GM23338 (cell line): ENCODE data around the gene RIOK2. TPM values are rescaled to one million over a fixed set of nuclear protein-coding genes. Genes with fewer than 3 reads are reported as not detected.

ENCODE experiments used
- ATAC-seq: fragments of 200-7000 bp; cut with Tn5 transposase; 3 replicates; pipeline ENCODE4 v1.9.1; 2020
- DNase-seq: peaks from one replicate; pipeline ENCODE4 v3.0.0-alpha.2; 2015; ENCODE audit warnings: low spot score
- H2AFZ ChIP-seq: fragments of 200-600 bp; sonication (generic); 2 replicates; pipeline ENCODE4 v1.8.0; 2016; ENCODE audit warnings: antibody characterized with exemption, mild to moderate bottlenecking, moderate library complexity
- H3F3A ChIP-seq: fragments of 200-600 bp; sonication (generic); replicated peaks from 2 replicates; pipeline ENCODE4 v1.8.0; 2017; ENCODE audit warnings: antibody characterized with exemption, mixed run types, low read depth
- H3K27ac ChIP-seq: fragments of 200-600 bp; sonication (generic); 2 replicates; pipeline ENCODE4 v1.6.1; 2016; ENCODE audit warnings: low read depth
- H3K27me3 ChIP-seq: fragments of 200-600 bp; sonication (generic); 2 replicates; pipeline ENCODE4 v1.8.0; 2016; ENCODE audit warnings: mild to moderate bottlenecking, mixed run types, moderate library complexity; ENCODE audit not compliant: insufficient read depth
- H3K36me3 ChIP-seq: fragments of 200-600 bp; sonication (generic); 2 replicates; pipeline ENCODE4 v1.8.0; 2016; ENCODE audit warnings: mild to moderate bottlenecking; ENCODE audit not compliant: insufficient read depth
- H3K4me1 ChIP-seq: fragments of 200-600 bp; sonication (generic); 2 replicates; pipeline ENCODE4 v1.8.0; 2016; ENCODE audit warnings: mild to moderate bottlenecking, moderate library complexity; ENCODE audit not compliant: insufficient read depth
- H3K4me2 ChIP-seq: fragments of 200-600 bp; sonication (generic); 2 replicates; pipeline ENCODE4 v1.7.1; 2017; ENCODE audit warnings: mixed run types
- H3K4me3 ChIP-seq: fragments of 200-600 bp; sonication (generic); 2 replicates; pipeline ENCODE4 v1.6.1; 2016; ENCODE audit warnings: mixed run types
- H3K79me2 ChIP-seq: fragments of 200-600 bp; sonication (generic); replicated peaks from 2 replicates; pipeline ENCODE4 v1.8.0; 2017; ENCODE audit warnings: mild to moderate bottlenecking; ENCODE audit not compliant: insufficient read depth
- H3K9me2 ChIP-seq: fragments of 200-600 bp; sonication (generic); 2 replicates; pipeline ENCODE4 v1.8.0; 2017; ENCODE audit not compliant: insufficient read depth
- H4K20me1 ChIP-seq: fragments of 200-600 bp; sonication (generic); replicated peaks from 2 replicates; pipeline ENCODE4 v1.8.0; 2017; ENCODE audit warnings: mild to moderate bottlenecking; ENCODE audit not compliant: insufficient read depth
- H3K27ac Mint-ChIP-seq: 2 replicates; pipeline ENCODE4 v1.8.0; 2020; ENCODE audit warnings: inconsistent platforms, mild to moderate bottlenecking, moderate library complexity, mixed read lengths
- H3K27me3 Mint-ChIP-seq: 3 replicates; pipeline ENCODE4 v1.8.0; 2022; ENCODE audit warnings: low read depth, mild to moderate bottlenecking, moderate library complexity, mixed read lengths, inconsistent platforms; ENCODE audit not compliant: insufficient read depth, poor library complexity
- H3K36me3 Mint-ChIP-seq: 3 replicates; pipeline ENCODE4 v1.8.0; 2021; ENCODE audit warnings: low read depth, mild to moderate bottlenecking, inconsistent platforms, moderate library complexity, mixed read lengths
- H3K4me1 Mint-ChIP-seq: 3 replicates; pipeline ENCODE4 v1.8.0; 2020; ENCODE audit warnings: mild to moderate bottlenecking, inconsistent platforms, mixed read lengths
- H3K4me3 Mint-ChIP-seq: 3 replicates; pipeline ENCODE4 v1.8.0; 2021; ENCODE audit warnings: moderate library complexity, mild to moderate bottlenecking, inconsistent platforms, mixed read lengths
- H3K9me3 Mint-ChIP-seq: 3 replicates; pipeline ENCODE4 v1.8.0; 2020; ENCODE audit warnings: moderate library complexity, mild to moderate bottlenecking, inconsistent platforms, mixed read lengths
- CREB1 ChIP-seq: fragments of 250-450 bp; sonication (Bioruptor Pico); IDR thresholded peaks from 2 replicates; pipeline ENCODE4 v1.5.0; 2020; ENCODE audit warnings: low read depth, mild to moderate bottlenecking, moderate library complexity
- ETS1 ChIP-seq: IDR thresholded peaks from 2 replicates; pipeline ENCODE4 v1.6.1; 2016; ENCODE audit warnings: antibody characterized with exemption
- EZH2 ChIP-seq: fragments of 200-600 bp; sonication (generic); IDR thresholded peaks from one replicate; pipeline ENCODE4 v1.8.0; 2017; ENCODE audit warnings: antibody characterized with exemption, mild to moderate bottlenecking, low read depth; ENCODE audit not compliant: unreplicated experiment
- EZH2phosphoT487 ChIP-seq: fragments of 200-600 bp; sonication (generic); IDR thresholded peaks from one replicate; pipeline ENCODE4 v1.8.1; 2018; ENCODE audit warnings: antibody characterized with exemption; ENCODE audit not compliant: unreplicated experiment
- JUNB ChIP-seq: IDR thresholded peaks from one replicate; pipeline ENCODE4 v1.6.1; 2016; ENCODE audit warnings: antibody characterized with exemption; ENCODE audit not compliant: unreplicated experiment
- POLR2AphosphoS5 ChIP-seq: IDR thresholded peaks from 2 replicates; pipeline ENCODE4 v1.6.1; 2016; ENCODE audit warnings: antibody characterized with exemption, low read depth
- STAT1 ChIP-seq: IDR thresholded peaks from one replicate; pipeline ENCODE4 v1.6.1; 2016; ENCODE audit warnings: antibody characterized with exemption; ENCODE audit not compliant: unreplicated experiment
- ZNF331 ChIP-seq: fragments of 250-450 bp; sonication (Bioruptor Pico); IDR thresholded peaks from 2 replicates; pipeline ENCODE4 v1.5.0; 2020; ENCODE audit warnings: low read depth, mild to moderate bottlenecking, moderate library complexity
- polyA plus RNA-seq: library from polyadenylated mRNA; unstranded; fragments of >200 nt; fragmentation: Nextera tagmentation; extraction: Ambion mirVana; gene quantifications from 2 replicates; pipeline ENCODE4 v1.2.1, GENCODE V29; 2016
- total RNA-seq: library from RNA; depleted of rRNA; stranded (reverse); fragments of >200 nt; shearing (Covaris generic); gene quantifications from 2 replicates; pipeline ENCODE4 v1.2.3, GENCODE V29; 2014
- TF ChIP-seq, protein P1 (sequence below): fragments of 250-450 bp; sonication (Bioruptor Pico); IDR thresholded peaks from 2 replicates; pipeline ENCODE4 v1.5.0; 2020; ENCODE audit warnings: mild to moderate bottlenecking, moderate library complexity
- TF ChIP-seq, protein P2 (sequence below), 2 experiments: fragments of 200-600 bp in 1 of 2; sonication (generic) in 1 of 2; conservative IDR thresholded peaks; 2 replicates each; pipeline versions ENCODE4 v1.5.1 to v1.6.1; 2016 to 2017; ENCODE audit warnings: antibody characterized with exemption in 2 of 2, low read depth in 2 of 2, mild to moderate bottlenecking in 2 of 2, moderate library complexity in 1 of 2

The RIOK2 gene
- total and polyA plus RNA-seq, 2 experiments from 2014 or later: 22.9 to 47.6 TPM

GRCh38 chr5:97131921-97132320 is 51.1 kb downstream of the RIOK2 start:
- Histone ChIP-seq H3K9me2 (0 out of 2 replicates have a peak, but pooled peaks cover 6% of the 10 kb centered on the region), H3K27ac (no peak overlapping the region), H3F3A (no peaks in the 10 kb centered on the region), H3K79me2 (no peaks in the 10 kb centered on the region), H2AFZ (no peak overlapping the region), H3K27me3 (no peaks in the 10 kb centered on the region), H3K36me3 (no peaks in the 10 kb centered on the region), H4K20me1 (no peaks in the 10 kb centered on the region), H3K4me1 (peaks cover 8% of the 10 kb centered on the region), H3K4me2 (no peak overlapping the region), H3K4me3 (no peak overlapping the region)
- no peak for ATAC-seq
- H3K27me3 Mint-ChIP-seq: peaks cover 2% of the 10 kb centered on the region
- H3K27ac Mint-ChIP-seq: no peak overlapping the region
- DNase-seq: no peak
- TF ChIP-seq ETS1: no peak
- no peak for TF ChIP-seq EZH2phosphoT487
- TF ChIP-seq STAT1: no peak
- no peaks in the 10 kb centered on the region for H3K9me3 Mint-ChIP-seq
- H3K36me3 Mint-ChIP-seq: no peaks in the 10 kb centered on the region
- H3K4me1 Mint-ChIP-seq: peaks cover 12% of the 10 kb centered on the region
- H3K4me3 Mint-ChIP-seq: no peak overlapping the region

GRCh38 chr5:97131139-97131710 is 51.8 kb downstream of the RIOK2 start:
- H3K4me3 Mint-ChIP-seq: no peak overlapping the region
- Histone ChIP-seq H3K79me2 (no peaks in the 10 kb centered on the region), H3K27me3 (no peaks in the 10 kb centered on the region), H3K9me2 (0 out of 2 replicates have a peak, but pooled peaks cover 6% of the 10 kb centered on the region), H3F3A (no peaks in the 10 kb centered on the region), H3K27ac (no peak overlapping the region), H2AFZ (no peak overlapping the region), H3K36me3 (no peaks in the 10 kb centered on the region), H4K20me1 (no peaks in the 10 kb centered on the region), H3K4me2 (no peak overlapping the region), H3K4me3 (no peak overlapping the region), H3K4me1 (peaks cover 8% of the 10 kb centered on the region)
- H3K27me3 Mint-ChIP-seq: peaks cover 2% of the 10 kb centered on the region
- DNase-seq: no peak
- ATAC-seq: no peak
- H3K4me1 Mint-ChIP-seq: peaks cover 12% of the 10 kb centered on the region
- no peaks in the 10 kb centered on the region for H3K36me3 Mint-ChIP-seq
- no peaks in the 10 kb centered on the region for H3K9me3 Mint-ChIP-seq
- no peak overlapping the region for H3K27ac Mint-ChIP-seq
- TF ChIP-seq JUNB (no peak), EZH2 (no peak), CREB1 (CRISPR knock-in tag) (no peak), STAT1 (no peak), EZH2phosphoT487 (no peak), POLR2AphosphoS5 (no peak), ZNF331 (CRISPR knock-in tag) (no peak)
- TF ChIP-seq, protein P1, sequence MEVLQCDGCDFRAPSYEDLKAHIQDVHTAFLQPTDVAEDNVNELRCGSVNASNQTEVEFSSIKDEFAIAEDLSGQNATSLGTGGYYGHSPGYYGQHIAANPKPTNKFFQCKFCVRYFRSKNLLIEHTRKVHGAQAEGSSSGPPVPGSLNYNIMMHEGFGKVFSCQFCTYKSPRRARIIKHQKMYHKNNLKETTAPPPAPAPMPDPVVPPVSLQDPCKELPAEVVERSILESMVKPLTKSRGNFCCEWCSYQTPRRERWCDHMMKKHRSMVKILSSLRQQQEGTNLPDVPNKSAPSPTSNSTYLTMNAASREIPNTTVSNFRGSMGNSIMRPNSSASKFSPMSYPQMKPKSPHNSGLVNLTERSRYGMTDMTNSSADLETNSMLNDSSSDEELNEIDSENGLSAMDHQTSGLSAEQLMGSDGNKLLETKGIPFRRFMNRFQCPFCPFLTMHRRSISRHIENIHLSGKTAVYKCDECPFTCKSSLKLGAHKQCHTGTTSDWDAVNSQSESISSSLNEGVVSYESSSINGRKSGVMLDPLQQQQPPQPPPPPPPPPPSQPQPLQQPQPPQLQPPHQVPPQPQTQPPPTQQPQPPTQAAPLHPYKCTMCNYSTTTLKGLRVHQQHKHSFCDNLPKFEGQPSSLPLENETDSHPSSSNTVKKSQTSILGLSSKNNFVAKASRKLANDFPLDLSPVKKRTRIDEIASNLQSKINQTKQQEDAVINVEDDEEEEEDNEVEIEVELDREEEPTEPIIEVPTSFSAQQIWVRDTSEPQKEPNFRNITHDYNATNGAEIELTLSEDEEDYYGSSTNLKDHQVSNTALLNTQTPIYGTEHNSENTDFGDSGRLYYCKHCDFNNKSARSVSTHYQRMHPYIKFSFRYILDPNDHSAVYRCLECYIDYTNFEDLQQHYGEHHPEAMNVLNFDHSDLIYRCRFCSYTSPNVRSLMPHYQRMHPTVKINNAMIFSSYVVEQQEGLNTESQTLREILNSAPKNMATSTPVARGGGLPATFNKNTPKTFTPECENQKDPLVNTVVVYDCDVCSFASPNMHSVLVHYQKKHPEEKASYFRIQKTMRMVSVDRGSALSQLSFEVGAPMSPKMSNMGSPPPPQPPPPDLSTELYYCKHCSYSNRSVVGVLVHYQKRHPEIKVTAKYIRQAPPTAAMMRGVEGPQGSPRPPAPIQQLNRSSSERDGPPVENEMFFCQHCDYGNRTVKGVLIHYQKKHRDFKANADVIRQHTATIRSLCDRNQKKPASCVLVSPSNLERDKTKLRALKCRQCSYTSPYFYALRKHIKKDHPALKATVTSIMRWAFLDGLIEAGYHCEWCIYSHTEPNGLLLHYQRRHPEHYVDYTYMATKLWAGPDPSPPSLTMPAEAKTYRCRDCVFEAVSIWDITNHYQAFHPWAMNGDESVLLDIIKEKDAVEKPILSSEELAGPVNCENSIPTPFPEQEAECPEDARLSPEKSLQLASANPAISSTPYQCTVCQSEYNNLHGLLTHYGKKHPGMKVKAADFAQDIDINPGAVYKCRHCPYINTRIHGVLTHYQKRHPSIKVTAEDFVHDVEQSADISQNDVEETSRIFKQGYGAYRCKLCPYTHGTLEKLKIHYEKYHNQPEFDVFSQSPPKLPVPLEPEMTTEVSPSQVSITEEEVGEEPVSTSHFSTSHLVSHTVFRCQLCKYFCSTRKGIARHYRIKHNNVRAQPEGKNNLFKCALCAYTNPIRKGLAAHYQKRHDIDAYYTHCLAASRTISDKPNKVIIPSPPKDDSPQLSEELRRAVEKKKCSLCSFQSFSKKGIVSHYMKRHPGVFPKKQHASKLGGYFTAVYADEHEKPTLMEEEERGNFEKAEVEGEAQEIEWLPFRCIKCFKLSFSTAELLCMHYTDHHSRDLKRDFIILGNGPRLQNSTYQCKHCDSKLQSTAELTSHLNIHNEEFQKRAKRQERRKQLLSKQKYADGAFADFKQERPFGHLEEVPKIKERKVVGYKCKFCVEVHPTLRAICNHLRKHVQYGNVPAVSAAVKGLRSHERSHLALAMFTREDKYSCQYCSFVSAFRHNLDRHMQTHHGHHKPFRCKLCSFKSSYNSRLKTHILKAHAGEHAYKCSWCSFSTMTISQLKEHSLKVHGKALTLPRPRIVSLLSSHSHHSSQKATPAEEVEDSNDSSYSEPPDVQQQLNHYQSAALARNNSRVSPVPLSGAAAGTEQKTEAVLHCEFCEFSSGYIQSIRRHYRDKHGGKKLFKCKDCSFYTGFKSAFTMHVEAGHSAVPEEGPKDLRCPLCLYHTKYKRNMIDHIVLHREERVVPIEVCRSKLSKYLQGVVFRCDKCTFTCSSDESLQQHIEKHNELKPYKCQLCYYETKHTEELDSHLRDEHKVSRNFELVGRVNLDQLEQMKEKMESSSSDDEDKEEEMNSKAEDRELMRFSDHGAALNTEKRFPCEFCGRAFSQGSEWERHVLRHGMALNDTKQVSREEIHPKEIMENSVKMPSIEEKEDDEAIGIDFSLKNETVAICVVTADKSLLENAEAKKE (CRISPR knock-in tag): no peak
- TF ChIP-seq, protein P2, sequence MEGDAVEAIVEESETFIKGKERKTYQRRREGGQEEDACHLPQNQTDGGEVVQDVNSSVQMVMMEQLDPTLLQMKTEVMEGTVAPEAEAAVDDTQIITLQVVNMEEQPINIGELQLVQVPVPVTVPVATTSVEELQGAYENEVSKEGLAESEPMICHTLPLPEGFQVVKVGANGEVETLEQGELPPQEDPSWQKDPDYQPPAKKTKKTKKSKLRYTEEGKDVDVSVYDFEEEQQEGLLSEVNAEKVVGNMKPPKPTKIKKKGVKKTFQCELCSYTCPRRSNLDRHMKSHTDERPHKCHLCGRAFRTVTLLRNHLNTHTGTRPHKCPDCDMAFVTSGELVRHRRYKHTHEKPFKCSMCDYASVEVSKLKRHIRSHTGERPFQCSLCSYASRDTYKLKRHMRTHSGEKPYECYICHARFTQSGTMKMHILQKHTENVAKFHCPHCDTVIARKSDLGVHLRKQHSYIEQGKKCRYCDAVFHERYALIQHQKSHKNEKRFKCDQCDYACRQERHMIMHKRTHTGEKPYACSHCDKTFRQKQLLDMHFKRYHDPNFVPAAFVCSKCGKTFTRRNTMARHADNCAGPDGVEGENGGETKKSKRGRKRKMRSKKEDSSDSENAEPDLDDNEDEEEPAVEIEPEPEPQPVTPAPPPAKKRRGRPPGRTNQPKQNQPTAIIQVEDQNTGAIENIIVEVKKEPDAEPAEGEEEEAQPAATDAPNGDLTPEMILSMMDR (conservative IDR thresholded peaks at IDR 0.05; ENCODE audit: low read depth in 2 of 2): no peak
